NCI-H82 treated with DMSO at 0.1 percent for 48 hours (cell line): Measurements from ENCODE around the gene PTPRG.

Experiments used
- DNase-seq: peaks from one replicate; lab custom pipeline; 2025; ENCODE audit not compliant: unreplicated experiment; lab: John Stamatoyannopoulos, UW

PTPRG gene

GRCh38 chr3:61583890-61584875 lies 22.8 kb downstream of the PTPRG start:
- DNase-seq = no peak

- DNase-seq = no peak
These were observed 28.5 kb downstream of the PTPRG start for GRCh38 chr3:61589856-61590255.

DNA sequence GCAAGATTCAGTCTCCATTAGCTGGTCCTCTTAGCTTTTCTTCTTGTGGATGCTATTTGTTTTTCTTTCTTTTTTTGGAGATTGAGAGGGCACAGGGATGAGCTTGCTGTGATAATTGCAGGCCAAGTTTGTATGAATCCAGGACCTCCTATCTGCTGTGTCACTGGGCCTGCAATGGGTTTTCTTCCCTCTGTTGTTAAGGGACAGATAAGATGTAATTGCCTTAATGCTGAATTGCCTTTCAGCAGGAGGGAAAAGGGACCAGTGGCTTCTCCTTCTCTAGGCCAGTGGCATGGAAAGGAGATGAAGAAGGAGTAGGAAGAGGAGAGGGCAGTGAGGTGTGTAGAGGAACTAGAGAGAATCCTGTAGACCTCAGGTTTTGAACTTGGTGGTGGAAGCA lies 29.9 kb downstream of the PTPRG start:
- DNase-seq = no peak

GRCh38 chr3:61593446-61594029 lies 32.2 kb downstream of the PTPRG start:
- no peak for DNase-seq

DNA sequence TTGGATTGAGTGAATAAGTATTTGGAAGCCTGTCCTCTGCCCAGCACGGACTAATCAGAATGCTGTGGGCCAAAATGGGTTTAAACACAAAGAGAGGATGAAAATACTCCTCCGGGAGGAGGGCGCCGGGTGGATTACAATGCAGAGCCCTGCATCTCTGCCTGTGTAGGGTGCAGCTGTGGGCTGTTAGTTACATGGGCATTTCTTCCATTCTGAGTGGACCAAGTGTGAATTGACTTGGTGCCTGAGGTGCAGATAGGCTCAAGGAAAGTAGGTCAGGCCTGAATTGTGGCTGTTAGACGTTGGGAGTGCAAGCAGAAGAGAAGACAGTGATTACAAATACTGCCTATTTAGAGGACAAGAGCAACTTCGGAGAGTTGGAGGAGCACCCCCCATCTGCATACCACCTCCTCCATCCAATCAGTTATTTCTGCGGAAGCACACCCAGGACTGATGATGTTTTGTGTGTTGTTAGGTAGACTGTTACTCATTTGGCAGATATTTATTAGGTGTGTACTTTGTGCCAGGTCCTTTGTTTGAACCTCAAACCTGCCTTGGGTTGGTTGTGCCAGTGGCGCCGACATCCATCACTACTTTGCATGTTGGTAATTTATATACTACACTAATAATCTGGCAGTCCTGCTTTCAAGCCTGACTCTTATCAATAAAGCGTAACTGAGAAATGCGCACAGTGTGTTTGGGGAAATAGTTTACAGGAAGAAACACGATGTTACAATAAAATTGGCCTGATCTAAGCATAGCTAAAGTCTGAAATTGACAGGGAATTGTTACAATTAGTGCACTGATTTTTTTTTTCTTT lies 33.0 kb downstream of the PTPRG start:
- DNase-seq = no peak

DNA sequence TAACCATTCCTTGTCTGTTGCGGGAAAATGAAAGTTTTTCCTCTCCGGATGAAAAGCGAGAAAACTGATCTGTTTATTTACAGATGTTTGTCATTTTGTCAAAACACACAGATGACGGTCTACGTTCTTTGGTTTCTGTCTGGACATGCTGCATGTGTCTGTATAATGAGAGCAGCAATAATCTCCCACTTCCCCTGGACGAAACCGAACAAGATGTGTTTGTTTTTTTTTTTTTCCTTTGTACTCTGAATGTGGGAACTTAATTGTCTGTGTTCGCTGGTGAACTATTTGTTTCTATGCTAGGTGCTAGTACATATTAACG lies 33.6 kb downstream of the PTPRG start:
- no peak for DNase-seq

- no peak for DNase-seq
These were observed 33.9 kb downstream of the PTPRG start for GRCh38 chr3:61595288-61595687.

GRCh38 chr3:61595826-61596225 lies 34.5 kb downstream of the PTPRG start:
- no peak for DNase-seq

GRCh38 chr3:61597906-61598305 lies 36.5 kb downstream of the PTPRG start:
- no peak for DNase-seq

- no peak for DNase-seq
These were observed 38.8 kb downstream of the PTPRG start for GRCh38 chr3:61600195-61600594.

DNA sequence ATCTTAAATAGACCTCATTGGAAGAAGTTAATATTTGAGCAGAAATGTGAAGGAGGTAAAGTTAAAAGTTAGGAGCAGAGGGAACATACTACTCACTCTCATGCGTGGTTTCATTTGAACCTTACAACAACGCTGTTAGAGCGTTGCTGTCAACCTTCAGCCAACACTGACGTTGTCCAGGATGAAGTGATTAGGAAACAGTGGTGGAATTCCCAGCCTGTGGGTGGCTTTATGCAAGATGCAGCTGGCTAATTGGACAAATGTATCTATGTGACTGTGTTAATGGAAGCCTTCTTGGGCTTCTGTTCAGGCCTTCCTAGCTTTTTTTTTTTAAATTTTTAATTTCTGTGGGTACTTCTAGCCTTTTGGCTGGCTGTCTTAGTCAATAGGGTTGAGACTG lies 40.5 kb downstream of the PTPRG start:
- no peak for DNase-seq

DNA sequence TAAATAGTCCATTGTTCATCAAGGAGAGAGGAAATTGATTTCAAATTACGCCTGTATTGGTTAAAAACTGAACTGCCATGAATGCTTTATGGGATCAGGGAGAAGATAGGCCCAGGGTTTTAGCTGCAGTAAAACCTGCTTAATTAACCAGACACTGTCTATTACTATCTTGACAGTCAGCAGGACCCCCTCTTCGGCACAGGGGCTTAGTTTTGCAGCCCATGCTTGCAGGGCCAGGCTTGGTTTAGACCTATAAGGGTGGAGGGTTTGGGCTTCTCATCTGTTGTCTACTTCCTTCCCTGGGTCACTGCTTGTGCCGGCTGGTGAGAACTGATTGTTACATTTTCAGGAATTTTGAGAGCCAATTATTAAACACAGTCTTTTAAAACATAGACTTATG lies 41.1 kb downstream of the PTPRG start:
- DNase-seq = no peak

DNA sequence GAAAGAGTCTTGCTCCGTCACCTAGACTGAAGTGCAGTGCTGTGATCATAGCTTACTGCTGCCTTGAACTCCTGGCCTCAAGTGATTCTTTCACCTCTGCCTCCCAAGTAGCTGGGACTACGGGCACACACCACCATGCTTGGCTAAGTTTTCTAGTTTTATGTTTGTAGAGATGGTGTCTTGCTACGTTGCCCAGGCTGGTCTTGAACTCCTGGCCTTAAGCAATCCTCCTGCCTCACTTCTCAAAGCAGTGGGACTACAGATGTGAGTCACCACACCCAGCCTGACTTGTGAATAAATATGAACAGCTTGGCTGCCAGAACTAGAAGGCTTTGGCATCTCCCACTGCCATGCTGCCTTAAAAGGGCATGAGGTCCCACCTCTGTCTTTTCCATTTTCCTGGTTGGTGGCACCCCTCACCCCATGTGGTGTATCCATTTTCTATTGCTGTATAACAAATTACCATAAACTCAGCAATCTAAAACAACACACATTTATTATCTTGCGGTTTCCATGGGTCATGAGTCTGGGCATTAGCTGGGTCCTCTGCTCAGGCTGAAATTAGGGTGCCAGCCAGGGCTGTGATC lies 44.3 kb downstream of the PTPRG start:
- no peak for DNase-seq

- DNase-seq = no peak
These were observed 44.8 kb downstream of the PTPRG start for GRCh38 chr3:61606196-61606595.

DNA sequence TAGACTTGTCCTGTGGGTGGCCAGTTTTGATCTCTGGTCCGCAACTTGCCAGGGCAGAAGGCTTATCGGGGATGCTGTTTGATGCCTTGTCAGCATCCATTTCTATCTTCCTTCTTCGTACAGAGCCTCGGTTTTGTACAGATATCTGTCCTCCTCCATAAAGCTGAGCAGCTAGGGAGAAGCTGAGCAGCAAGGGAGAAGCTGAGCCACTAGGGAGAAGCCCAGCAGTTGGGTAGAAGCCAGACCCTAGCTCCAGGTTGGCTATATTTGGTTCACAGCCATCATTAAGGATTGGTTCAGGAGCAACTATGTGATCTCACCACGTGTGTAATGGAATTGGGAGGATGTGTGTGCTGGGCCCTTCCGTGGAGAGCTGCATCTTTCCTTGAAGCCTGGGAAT lies 46.7 kb downstream of the PTPRG start:
- DNase-seq = no peak

DNA sequence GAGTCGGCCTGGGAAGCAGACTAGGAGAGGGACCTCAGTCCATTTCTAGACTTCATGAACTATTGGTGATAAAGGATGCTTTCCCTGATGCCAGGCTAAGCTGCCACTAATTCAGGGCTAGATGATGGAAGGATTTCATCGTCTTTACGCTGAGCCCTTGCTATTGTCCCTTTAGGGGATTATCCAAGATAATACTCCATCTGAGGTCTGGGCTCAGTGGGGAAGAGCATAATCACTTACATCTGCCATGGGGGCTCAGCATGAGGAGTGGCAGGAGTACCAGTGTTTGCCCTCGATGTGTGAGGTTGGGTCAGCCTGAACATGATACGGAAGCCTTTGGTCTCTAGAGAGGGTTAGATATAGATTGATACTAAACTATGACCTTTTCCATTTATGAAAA lies 47.3 kb downstream of the PTPRG start:
- DNase-seq = peak; percentile 83

DNA sequence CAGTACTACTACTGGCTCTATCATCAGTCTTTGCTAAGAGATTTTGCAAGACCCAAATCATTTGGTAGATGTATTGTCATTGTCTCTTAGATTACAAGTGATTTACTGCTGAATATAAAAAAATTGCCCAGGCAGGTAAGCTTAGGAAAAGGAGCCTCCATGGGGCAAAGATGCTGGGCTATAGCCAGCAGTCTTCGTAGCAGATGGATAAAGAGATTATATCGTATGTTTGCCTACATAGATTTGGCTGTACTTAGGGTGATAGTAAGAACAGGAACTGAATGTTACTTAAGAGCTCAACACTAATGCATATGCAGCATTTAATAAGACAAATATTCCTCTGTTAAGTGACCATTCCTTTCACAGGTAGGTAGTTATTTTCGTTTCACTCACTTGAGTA lies 48.9 kb downstream of the PTPRG start:
- DNase-seq = peak; percentile 67

DNA sequence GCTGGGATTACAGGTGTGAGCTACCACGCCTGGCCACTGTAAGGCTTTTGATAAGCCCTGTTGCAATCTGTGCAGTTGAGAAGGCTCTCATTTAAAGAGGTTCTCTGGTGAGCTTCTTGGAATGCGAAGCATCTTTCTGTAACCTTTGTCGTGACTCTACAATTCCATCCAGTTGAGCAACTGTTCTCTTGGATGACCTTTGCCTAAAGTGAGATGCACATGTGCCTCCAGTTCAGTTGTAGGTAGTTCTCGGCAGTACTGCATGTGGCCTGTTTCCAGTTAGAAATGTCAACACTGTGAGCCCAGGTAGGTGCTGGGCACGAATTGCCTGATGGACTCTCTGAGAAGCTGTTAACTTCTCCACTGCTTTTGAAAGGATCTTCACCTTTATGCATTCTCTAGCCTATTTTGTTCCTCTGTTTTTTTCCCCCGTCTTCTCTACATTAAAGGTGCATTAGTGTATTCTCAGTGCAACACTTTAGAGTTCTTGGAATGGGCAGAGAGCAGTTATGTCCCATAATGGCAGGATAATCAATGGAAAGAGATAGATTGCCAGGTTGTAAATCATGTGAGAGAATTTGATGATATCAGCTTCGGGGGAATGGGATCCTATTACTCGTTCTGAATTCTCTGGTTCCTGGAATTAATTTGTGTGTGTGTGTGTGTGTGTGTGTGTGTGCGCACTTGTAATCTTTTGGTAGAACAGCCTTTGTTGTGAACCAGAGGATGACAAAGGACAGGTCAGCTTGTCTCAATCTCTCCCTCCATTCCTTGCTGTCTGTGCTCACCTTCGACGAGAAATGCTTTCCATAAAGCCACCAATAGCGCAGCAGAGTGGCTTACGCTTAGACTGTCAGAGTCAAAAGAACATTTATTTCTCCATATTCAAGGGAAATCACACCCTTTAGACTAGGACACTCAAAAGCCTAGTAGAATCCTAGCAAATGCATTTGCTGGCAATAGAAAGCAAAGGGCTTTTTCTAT lies 51.1 kb downstream of the PTPRG start:
- no peak for DNase-seq

GRCh38 chr3:61613666-61614065 lies 52.3 kb downstream of the PTPRG start:
- no peak for DNase-seq

GRCh38 chr3:61615643-61616042 lies 54.3 kb downstream of the PTPRG start:
- DNase-seq = no peak
